T-helper 1 cell treated with Interleukin-12 subunit alpha and Interleukin-12 subunit beta and Interleukin-4 antibody, amounts not matched to agents 30 ng/mL and 1 ng/mL, for 36 hours (primary cell): Measurements from ENCODE around the gene NFIA. TPM values are rescaled to one million over a fixed set of nuclear protein-coding genes. Genes with fewer than 3 reads are reported as not detected.

Source experiments
- intact Hi-C: fragments of 100-400 bp; cut with micrococcal nuclease; formaldehyde crosslinking; loops from one replicate; pipeline ENCODE4 v1.15.1; 2024
- total RNA-seq: library from RNA; stranded (reverse); gene quantifications from 2 replicates; pipeline ENCODE4 v1.2.3, GENCODE V29; 2022

The NFIA gene
- total RNA-seq, 1 donor from 2014 or later, result 0.66 TPM

- intact Hi-C loops, result no loop called here
These were observed 156.0 kb downstream of the NFIA start for GRCh38 chr1:61238359-61238665.

- intact Hi-C loops, result no loop called here
These were observed 158.5 kb downstream of the NFIA start for GRCh38 chr1:61240878-61241277.

- intact Hi-C loops, result no loop called here
These were observed 159.1 kb downstream of the NFIA start for GRCh38 chr1:61241411-61241838.

GRCh38 chr1:61241973-61242381 is 159.6 kb downstream of the NFIA start:
- intact Hi-C loops, result no loop called here

GRCh38 chr1:61244114-61244513 is 161.8 kb downstream of the NFIA start:
- intact Hi-C loops, result no loop called here

DNA sequence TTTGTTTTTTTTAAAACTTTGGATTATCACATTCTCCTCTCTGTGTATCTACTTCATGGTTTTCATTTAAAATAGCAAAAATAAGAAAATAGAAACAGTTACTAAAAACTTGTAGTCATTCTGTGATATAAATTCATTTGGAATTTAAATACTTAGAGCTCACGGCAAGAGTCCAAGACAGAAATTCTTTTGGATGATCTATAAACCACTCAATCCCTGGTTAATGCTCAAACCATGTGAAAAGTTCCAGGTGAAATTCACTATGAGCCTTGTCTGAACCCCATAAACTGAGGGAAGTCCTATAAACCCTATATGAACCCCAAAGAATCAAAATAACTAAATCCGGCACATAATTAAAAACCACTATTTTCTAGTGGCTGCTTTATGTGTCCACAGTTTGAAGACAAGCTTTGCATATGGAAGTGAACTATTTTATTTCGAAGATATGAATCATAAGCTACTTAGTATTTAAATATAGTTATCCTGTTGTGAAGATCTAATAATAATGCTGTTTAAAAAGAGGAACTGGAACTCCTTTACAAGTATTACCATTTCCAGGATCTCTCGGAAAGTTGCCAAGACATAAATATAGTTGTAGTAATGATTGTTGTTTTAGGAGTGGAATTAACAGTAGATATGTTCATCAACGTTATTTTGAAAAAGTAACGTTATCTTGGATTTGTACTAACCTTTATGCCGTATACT is 163.5 kb downstream of the NFIA start:
- intact Hi-C loops, result no loop called here

DNA sequence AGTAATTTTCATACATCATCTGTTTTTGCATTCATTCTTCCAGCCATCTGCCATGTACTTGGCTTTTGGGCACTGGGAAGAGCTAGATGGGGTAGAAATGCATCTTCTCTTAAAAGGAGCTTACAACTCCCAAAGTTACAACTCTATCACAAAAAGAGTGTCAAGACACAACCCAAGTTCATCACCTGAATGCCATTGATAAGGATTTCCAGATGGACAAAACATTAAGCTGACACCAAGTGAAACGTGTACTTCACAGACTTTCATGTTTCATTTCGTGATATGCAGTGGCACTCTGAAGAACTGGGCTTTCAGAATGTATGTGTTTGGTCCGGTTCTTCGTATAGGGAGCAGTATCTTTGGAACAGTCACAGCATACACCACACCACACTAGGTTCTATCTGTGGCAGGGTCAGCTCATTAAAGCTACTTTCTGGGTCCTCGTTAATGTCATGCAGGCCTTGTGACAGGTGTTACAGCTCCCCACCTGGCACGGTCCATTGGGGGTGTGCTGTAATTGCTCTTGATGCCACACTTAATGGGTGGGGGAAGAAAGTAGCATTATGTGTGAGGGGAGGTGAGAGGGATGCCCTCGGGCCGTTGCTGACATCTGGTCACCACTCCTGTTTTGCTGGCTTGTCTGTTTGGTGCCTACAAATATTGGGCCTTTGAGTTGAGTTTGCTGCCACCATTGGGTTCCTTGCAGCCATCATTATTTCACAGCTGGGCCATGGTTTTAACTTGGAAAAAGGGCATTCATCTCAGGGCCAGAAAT is 164.9 kb downstream of the NFIA start:
- intact Hi-C loops, result no loop called here

DNA sequence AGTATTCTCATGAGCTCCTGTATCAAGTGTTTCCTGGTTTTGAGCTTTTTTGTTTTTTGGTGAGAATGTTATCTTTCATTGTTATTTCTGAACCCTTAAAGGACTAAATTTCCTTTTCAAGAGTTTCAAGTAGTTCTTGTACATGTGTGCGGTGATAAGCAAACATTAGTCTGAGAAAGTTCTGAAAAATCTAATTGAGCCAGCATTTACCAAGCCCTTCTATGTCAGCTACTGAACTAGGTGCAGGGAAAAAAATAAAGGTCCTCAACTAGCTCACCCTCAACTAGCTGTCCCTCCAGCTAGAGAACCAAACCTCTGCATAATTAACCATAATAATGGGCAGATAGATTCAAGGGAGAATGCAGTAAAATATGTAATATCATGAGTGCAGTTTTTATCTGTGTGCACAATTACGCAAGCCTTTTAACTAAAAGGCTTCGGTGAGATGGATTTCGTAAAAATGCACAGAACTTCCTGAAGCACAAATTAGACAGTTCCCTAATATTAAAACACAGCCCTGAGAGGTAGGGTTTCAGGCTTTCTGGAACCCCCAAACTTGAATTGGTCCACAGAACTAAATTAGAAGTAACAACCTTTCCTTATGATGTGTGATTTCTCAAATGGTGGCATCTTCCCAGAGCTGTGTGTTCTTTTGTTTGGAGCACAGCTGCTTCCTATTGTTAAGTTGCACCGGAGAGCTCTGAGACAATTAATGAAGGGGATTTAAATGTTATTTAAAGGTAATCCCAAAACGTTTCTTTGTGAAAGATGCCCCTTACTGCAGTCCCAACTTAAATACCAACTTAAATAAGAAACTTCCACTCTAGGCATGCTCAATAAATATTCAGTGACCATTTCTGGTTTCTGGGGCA is 165.8 kb downstream of the NFIA start:
- intact Hi-C loops, result no loop called here

GRCh38 chr1:61250933-61251332 is 168.6 kb downstream of the NFIA start:
- intact Hi-C loops, result no loop called here

- intact Hi-C loops, result no loop called here
These were observed 170.8 kb downstream of the NFIA start for GRCh38 chr1:61253059-61253735.

GRCh38 chr1:61253912-61254633 is 171.7 kb downstream of the NFIA start:
- intact Hi-C loops, result no loop called here

DNA sequence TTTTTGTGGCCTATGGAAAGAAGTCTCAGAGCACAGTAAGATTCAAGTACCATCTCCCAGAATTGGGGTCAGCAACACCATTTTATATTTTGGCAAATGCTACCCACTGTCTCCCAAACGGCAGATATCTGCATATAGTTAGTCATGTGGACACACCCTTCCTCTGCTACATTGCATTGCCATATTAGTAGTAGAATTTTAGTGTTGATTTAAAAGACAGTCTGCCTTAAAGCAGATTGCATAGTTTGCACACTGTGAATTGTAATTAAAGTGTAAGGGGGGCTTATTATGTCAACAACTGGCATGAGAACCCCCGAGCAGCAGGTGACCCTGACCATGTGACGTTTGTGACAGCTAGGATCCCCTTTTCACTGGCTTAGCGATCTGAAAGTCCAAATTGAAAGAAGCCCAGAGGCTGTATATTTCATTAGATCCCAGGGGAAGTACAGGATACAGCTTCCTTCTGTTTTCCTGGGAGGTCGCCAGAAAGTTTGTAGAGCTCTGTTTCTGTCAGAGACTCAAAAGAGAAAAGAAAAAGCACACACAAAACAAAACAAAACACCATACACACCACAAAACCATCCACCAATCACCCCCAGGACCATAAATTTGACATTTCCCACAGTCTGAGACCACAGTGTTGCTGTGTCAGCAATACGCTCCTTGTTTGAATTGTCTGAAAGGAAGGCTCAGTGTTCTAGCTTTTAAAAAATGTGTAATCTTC is 172.4 kb downstream of the NFIA start:
- intact Hi-C loops, result no loop called here

- intact Hi-C loops, result no loop called here
These were observed 173.0 kb downstream of the NFIA start for GRCh38 chr1:61255358-61255703.

DNA sequence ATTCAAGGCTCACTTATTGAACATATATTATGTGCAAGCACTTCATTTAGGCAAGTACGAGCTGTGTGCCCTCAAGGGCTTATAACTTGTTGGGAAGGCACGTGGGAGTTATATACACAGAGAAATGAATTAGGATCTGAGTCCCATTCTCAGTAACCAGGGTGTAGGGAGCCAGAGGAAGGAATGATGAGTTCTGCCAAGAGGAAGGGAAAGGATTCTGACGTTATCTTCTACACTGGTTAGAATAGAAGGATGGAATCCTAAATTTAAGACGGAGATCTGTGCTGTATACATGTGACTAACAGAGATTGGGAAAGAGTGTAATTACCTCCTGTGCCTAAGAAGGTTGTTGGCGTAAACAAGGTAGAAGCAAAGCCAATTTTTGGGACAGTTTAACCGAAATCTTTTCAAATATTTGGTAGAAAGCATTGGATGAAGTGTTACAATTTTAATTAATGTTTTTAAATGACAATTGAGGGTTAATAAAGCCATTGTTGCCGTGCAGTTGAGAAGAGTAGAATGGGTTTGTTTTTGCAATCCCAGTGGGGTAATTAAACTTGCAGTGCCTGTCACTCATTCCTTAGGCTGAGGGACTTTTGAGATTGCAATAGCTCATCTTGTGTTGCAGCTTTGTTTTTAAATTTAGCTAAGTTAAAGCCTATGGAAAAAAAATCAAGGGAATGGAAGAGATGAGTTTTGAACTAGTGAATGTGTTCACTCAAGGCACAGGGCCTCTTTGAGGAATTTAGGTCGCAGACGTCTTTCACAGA is 177.2 kb downstream of the NFIA start:
- intact Hi-C loops, result no loop called here

- intact Hi-C loops, result no loop called here
These were observed 177.8 kb downstream of the NFIA start for GRCh38 chr1:61260171-61260570.

- intact Hi-C loops, result no loop called here
These were observed 179.2 kb downstream of the NFIA start for GRCh38 chr1:61261595-61261994.

DNA sequence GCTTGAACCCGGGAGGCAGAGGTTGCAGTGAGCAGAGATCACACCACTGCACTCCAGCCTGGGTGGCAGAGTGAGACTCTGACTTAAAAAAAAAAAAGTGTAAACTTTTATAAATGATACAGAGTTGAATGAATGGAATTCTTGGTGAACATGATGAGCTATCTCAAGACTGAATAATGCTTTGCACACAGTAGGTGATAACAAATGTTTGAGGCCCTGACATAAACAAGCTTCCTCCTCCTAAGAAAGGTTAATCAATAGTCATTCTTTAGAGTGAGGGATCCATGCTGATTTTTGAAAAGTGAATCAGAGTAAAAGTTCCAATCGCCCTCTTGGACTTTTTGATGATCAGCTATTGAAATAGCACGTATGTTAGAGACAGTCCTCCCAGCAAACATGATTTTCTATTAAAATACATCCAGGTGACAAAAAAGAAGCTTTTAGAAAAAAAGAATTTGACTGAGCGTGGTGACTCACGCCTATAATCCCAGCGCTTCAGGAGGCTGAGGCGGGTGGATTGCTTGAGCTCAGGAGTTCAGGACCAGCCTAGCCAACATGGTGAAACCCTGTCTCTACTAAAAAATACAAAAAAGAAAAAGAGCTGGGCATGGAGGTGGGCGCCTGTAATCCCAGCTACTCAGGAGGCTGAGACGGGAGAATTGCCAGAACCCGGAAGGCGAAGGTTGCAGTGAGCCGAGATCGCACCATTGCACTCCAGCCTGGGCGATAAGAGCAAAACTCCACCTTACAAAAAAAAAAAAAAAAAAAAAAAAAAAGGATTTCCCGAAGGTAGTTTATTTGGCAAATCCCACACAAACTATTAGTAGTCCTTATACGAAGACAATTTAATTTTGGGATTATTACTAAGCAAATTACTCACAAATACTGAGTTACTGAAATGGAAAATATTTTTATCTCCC is 181.8 kb downstream of the NFIA start:
- intact Hi-C loops, result no loop called here

DNA sequence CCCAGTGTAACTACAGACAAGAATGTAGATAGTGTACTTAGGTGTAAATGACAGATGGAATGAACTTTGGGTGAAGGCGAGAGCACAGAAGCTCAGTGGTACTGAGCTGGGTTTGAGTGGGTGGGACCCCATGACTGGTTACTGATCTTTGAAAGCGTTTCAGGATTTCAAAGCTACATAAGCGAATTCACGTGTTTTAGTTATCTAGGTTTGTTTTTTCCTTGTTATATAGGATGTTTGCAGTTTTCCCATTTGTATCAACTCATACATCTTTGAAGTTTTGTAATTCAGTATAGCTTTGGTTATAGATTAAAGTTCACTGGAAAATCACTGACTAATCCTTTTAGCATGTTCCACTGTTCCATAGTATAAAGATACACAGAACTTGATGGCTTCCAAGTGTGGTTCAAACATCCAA is 182.5 kb downstream of the NFIA start:
- intact Hi-C loops, result no loop called here
